Ammon's horn (tissue), 1 donor: Measurements from ENCODE around the gene SNAP29.
A peak's percentile ranks its signal among the peaks of the same experiment; 100 is the strongest.
"Not testable (repeated sequence)": the region's sequence is repeated elsewhere in the genome, so short reads cannot be mapped to it uniquely, and the experiment has no call there.

Source experiments
- DNase-seq: peaks from one replicate; pipeline ENCODE4 v3.0.0-alpha.2; 2016; ENCODE audit warnings: low spot score

Gene SNAP29

GRCh38 chr22:20834725-20835124 lies 24.1 kb upstream of the SNAP29 start:
- DNase-seq: no peak

- DNase-seq: no peak
Observed at GRCh38 chr22:20836987-20837823, 21.6 kb upstream of the SNAP29 start.

GRCh38 chr22:20839354-20839753 lies 19.5 kb upstream of the SNAP29 start:
- not testable (repeated sequence) for DNase-seq

- DNase-seq: no peak
Observed at GRCh38 chr22:20839837-20840645, 18.8 kb upstream of the SNAP29 start.

GRCh38 chr22:20840646-20841371 lies 18.0 kb upstream of the SNAP29 start:
- DNase-seq: no peak

GRCh38 chr22:20843501-20843900 lies 15.3 kb upstream of the SNAP29 start:
- DNase-seq: no peak

GRCh38 chr22:20844055-20845037 lies 14.5 kb upstream of the SNAP29 start:
- DNase-seq: no peak

- no peak for DNase-seq
Observed at GRCh38 chr22:20847318-20847822, 11.4 kb upstream of the SNAP29 start.

GRCh38 chr22:20852076-20852475 lies 6.7 kb upstream of the SNAP29 start:
- no peak for DNase-seq

- no peak for DNase-seq
Observed at GRCh38 chr22:20852503-20852902, 6.3 kb upstream of the SNAP29 start.

GRCh38 chr22:20853236-20853660 lies 5.6 kb upstream of the SNAP29 start:
- DNase-seq: no peak

GRCh38 chr22:20857247-20857643 lies 1.6 kb upstream of the SNAP29 start:
- no peak for DNase-seq

GRCh38 chr22:20857838-20858614 lies 781 bp upstream of the SNAP29 start:
- DNase-seq: peak; percentile 89

- DNase-seq: no peak
Observed at GRCh38 chr22:20859615-20860014, 808 bp downstream of the SNAP29 start.

- no peak for DNase-seq
Observed at GRCh38 chr22:20862540-20862939, 3.7 kb downstream of the SNAP29 start.

GRCh38 chr22:20863366-20863765 lies 4.6 kb downstream of the SNAP29 start:
- no peak for DNase-seq

- no peak for DNase-seq
Observed at GRCh38 chr22:20864186-20864908, 5.5 kb downstream of the SNAP29 start.

- DNase-seq: no peak
Observed at GRCh38 chr22:20865331-20865730, 6.5 kb downstream of the SNAP29 start.

GRCh38 chr22:20865875-20866445 lies 7.2 kb downstream of the SNAP29 start:
- no peak for DNase-seq
